ENCODE measurements around the gene MLANA.

GRCh38 chr9:5869315-5870019 is 21.2 kb upstream of the MLANA start:
- TF ChIP-seq, protein P1, sequence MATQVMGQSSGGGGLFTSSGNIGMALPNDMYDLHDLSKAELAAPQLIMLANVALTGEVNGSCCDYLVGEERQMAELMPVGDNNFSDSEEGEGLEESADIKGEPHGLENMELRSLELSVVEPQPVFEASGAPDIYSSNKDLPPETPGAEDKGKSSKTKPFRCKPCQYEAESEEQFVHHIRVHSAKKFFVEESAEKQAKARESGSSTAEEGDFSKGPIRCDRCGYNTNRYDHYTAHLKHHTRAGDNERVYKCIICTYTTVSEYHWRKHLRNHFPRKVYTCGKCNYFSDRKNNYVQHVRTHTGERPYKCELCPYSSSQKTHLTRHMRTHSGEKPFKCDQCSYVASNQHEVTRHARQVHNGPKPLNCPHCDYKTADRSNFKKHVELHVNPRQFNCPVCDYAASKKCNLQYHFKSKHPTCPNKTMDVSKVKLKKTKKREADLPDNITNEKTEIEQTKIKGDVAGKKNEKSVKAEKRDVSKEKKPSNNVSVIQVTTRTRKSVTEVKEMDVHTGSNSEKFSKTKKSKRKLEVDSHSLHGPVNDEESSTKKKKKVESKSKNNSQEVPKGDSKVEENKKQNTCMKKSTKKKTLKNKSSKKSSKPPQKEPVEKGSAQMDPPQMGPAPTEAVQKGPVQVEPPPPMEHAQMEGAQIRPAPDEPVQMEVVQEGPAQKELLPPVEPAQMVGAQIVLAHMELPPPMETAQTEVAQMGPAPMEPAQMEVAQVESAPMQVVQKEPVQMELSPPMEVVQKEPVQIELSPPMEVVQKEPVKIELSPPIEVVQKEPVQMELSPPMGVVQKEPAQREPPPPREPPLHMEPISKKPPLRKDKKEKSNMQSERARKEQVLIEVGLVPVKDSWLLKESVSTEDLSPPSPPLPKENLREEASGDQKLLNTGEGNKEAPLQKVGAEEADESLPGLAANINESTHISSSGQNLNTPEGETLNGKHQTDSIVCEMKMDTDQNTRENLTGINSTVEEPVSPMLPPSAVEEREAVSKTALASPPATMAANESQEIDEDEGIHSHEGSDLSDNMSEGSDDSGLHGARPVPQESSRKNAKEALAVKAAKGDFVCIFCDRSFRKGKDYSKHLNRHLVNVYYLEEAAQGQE (IDR thresholded peaks at IDR 0.05; ENCODE audit: insufficient read depth in 1 of 2, low read depth in 2 of 2, low read length in 2 of 2) = no peak
- TF ChIP-seq SIN3A (IDR thresholded peaks at IDR 0.05; ENCODE audit: borderline replicate concordance, insufficient read depth, low read length) = no peak

Data from PFSK-1 (cell line).